Kidney tubule cell (primary cell): Measurements from ENCODE around the gene RNF215.
"Not testable (repeated sequence)": the region's sequence is repeated elsewhere in the genome, so short reads cannot be mapped to it uniquely, and the experiment has no call there.

Source experiments
- DNase-seq: peaks from one replicate; pipeline ENCODE4 v3.0.0-alpha.2; 2018; ENCODE audit warnings: low spot score

Gene RNF215

DNA sequence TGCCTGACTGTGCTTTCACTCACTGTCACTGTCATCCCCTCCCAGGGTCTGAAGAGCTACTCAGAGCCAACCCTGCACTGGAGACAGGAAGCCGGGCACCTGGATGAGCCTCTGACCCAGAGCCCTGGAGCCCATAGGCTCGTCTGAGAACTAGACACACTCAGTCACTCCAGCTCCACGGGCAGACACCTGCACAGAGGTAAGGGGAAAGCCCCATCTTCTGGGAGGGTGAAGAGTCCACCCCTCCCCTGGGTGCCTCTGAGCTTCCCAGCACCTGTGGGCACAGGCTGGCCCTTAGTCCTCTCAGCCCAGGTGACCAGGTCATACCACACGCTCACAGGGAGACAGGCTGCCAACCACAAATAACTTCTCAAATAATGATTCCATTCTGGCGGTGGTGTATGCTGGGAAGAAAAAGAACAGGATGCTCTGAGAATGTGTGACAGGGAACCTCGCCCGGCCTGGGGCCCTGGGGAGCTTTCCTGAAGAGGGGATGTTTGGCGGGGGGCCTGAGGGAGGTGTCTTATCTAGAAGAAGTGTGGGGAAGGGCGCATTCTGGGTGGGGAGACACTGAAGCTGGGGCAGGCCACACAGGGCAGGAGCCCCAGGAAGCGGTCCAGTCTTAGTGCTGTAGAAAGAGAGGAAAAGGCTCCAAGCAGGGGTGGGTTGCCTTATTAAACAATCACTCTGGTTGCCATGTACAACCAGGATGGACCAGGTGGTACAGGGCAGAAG is 25.1 kb downstream of the RNF215 start:
- DNase-seq: peak; percentile 41

GRCh38 chr22:30358541-30358940 is 28.7 kb downstream of the RNF215 start:
- no peak for DNase-seq

- no peak for DNase-seq
Measured at GRCh38 chr22:30357650-30358215, 29.5 kb downstream of the RNF215 start.

DNA sequence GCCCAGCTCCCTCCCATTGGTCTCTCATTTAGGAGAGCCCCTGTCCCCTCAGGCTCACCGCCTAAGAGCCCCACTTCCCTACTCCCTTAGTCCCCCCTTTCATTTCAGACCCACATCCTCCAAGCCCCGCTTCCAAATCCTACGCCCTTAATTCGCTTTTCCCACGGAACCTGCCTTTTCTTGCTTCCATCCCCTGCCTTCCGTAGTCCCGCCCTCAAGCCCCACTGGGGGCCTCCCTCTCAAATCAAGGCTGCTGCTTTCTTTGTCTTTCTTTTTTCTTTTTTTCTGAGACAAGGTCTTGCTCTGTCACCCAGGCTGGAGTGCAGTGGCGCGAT is 30.0 kb downstream of the RNF215 start:
- DNase-seq: no peak

DNA sequence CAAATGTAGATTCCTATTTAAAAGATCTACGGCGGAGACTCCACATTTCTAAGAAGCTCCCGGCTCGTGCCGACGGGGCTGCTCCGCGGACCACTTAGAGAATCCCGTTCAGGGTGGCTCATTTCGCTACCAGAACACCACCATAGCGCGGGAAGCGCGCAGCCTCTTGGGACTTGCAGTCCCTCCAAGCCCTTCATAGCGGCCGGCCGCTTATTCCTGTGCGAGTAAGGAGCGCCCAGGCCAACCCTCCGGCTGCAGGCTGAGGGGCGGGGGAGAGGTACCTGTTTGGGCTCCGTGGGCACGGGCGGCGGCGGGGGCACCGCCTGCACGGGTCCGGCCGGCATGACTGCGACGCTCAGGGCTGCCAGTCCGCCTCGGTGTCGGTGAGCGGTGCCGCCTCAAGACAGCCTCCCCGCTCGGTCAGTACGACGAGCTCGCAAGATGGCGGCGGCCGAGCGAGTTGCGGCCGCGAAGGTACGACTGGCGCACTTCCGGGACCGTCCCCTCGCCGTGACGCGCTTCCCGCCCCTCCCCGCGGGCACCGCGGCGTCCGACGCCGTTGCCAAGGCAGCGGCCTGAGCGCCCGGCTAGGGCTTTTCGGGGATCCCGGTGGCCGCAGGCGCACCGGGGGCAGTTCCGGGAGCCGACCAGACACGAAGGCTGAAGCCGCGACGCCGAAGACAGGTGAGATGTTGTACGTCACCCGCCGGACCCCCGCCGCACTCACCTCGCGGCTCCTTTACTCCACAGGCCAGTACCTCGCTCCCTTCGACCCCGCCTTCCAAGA is 30.6 kb downstream of the RNF215 start, which contains the start of the genes CCDC157 and SF3A1:
TSS of gene CCDC157 (plus strand) at position 559 of the 787 bp plus-strand sequence. CDS start 8,994 bp downstream, outside the sequence.
TSS of gene SF3A1 (minus strand) at position 446 of the 787 bp plus-strand sequence. CDS start at position 344, 102 bp downstream.
- peak; percentile 90 for DNase-seq

GRCh38 chr22:30354644-30355043 is 32.6 kb downstream of the RNF215 start:
- DNase-seq: peak; percentile 48

- no peak for DNase-seq
Measured at GRCh38 chr22:30351226-30351625, 36.0 kb downstream of the RNF215 start.

DNA sequence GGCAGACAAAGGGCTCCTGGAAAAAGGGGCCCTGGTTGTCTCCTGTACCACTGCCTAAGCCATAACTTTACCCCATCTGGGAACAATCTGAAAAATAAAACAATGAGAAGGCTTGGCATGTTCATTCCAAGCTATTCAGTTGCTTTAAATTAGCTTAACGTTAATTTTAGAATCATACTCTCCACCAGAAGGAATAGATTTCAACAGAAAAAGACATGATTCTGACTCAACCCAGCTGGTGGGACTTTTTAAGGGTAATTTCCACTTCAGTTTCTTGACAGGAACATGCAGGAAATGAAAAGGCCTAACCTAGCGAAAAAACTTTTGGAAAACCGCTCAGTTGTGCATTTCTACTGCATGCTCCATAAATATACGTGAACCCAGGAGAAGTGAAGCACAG is 38.4 kb downstream of the RNF215 start:
- no peak for DNase-seq

DNA sequence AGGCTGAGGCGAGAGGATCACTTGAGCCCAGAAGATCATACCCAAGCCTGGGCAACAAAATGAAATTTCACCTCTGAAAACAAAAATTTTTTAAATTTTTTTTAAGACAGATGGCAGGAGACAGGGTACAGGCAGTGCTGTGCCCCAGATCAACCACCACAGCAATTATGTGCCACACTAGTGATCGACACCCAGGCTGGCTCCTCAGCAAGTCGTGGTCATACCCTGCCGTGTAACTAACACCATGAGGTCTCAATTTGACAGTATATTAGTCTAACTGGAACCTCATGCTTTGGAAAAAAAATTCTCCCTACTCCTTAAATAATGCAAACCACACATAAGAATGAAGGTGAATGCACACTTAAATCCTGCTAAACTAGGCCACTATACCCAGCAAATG is 38.8 kb downstream of the RNF215 start:
- no peak for DNase-seq

DNA sequence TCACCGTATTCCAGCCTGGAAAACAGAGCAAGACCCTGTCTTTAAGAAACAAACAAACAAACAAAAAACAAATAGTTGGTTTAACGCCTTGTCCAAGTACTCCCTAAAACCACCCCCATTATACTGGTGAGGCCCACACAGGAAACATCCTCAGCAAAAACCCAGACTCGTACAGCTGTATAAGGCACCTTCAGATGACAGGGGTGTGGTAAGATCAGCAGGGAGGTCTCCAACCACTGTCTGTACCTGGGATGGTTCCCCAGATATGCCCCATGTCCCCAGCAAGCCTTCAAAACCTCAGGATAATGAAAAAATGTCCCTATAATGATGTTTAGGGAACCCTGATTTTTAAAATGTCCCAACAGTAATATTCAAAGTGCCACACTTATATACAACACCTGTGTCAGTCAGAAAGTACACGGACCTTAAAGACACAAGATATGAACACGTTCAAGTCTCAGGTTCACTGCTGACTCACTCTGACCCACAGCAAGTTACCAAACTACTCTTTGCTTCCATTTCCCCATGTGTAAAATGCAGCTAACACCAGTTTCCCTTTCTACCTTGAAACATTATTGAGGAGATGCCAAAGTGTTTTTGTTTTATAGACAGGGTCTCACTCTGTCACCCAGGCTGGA is 39.8 kb downstream of the RNF215 start:
- DNase-seq: no peak

GRCh38 chr22:30344447-30345200 is 42.6 kb downstream of the RNF215 start:
- DNase-seq: no peak

DNA sequence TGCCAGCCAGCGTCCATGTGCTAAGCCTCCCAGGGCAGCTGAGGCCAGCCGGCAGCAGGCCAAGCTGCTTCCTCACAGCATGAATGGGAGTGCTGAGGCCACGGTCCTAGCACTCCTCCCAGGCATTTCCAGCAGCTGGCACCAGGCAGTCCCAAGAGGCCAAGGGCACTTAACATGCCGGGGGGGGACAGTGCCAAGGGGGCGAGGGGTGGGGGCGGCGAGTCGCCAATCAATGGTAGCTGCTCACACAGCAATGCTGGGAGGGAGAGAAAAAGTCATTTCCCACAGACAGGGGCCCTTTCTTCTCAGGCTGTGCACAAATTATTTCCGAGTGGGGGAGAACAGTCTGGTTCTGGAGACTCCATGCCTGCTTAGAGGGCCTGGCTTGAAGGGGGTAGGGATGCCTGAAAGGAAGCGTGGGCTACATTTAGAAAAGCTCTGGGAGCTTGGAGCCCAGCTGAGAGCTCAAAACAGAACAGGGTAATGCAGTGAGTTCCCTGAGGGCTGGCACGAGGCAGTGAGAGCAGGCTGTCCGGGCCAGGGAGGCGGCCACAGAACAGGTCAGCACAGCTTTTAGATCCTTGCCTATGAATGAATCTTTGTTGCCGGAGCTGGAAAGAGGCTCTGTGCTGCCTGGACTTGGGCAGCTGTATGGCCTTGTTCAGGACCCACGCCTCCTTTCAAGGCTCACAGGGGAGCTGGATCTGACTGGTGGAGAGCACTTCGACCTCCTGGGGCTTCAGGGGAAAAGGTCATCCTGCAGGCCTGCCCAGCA is 46.1 kb downstream of the RNF215 start:
- DNase-seq: no peak

- DNase-seq: no peak
Measured at GRCh38 chr22:30338802-30339201, 48.4 kb downstream of the RNF215 start.

GRCh38 chr22:30338341-30338740 is 48.9 kb downstream of the RNF215 start:
- not testable (repeated sequence) for DNase-seq

GRCh38 chr22:30337461-30337778 is 49.8 kb downstream of the RNF215 start:
- DNase-seq: no peak

DNA sequence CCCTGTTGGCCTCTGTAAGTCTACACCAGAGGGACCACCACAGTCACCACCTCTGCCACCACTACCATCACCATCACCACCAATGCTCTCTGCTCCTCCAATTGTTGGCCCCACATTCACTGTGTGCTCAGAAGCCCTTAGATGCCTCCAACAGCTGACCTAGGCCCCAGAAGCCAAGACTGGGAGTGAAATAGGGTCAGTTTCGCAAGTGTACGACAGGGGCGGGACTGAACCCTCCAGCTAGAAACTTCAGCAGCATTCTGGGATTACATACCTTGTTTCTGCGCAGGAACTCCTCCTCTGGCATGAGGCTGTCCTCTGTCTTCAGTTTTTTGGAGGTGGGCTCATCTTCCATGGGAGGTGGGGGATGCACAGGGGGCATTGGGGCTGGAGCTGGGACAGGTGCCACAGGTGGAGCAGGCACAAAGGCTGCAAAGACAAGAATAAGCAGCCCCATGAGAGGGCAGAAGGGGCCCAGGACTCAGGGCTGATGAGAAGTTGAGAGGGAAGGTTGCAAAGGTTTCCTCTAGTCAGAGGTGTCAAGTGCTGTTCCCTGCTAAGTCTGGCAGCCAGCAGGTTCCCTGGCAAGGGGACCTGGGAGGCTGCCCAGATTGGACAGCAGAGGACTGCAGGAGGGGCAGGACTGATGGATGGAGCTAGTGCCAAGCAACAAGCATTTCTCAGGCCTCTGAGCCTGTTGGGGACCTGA is 50.3 kb downstream of the RNF215 start:
- DNase-seq: no peak

DNA sequence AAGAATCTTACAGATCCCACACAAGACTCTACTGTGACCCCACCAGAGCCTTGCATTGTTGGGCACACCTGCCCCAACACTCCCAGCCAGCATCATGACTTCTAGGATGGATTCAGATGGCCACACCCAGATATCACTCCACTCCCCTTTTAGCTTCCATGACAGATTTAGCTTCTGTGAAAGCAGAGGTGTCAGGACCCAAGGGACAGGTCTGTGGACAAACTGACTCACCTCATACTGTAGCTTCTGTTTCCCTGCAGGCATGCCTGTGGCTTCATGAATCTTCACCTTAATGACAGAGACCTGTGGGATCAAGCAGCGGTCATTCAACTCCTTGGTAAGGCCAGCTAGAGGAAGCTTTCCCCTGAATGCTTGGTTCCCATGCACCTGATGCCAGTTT is 52.0 kb downstream of the RNF215 start:
- DNase-seq: no peak

DNA sequence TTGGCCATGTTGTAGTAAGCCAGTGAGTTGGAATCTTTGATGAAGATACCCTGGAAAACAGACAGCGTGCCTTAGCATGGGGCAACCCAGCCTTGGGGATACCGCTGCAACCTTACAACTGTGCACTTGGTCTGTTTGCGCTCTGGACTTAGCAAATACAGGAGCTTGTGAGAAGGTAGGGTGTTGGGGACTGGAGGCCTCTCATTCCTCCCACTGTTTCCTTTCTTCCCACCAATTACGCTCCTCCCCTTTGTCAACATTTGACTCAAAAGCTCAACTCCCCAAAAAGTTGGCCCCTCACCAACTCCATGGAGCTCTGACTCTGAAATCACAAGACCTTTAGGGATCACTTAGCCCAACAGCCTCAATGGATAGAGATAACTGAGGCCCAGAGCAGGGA is 52.6 kb downstream of the RNF215 start:
- DNase-seq: no peak

DNA sequence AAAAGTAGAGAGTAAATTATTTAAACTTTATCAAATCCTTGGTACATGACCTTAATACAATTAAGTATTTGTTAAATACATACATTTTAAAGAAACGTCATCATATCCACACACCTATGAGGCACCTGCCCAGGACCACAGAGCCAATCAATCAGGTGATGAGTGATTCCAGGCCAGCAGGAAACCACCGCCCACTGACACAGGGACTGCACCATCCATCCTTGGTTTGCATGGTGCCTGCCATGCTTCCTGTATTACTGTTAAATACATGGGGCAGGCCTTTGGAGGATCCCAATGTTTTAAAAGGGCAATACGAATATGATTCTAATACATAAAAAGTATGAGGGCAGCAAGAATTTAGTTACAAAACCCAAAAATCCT is 53.5 kb downstream of the RNF215 start:
- no peak for DNase-seq

DNA sequence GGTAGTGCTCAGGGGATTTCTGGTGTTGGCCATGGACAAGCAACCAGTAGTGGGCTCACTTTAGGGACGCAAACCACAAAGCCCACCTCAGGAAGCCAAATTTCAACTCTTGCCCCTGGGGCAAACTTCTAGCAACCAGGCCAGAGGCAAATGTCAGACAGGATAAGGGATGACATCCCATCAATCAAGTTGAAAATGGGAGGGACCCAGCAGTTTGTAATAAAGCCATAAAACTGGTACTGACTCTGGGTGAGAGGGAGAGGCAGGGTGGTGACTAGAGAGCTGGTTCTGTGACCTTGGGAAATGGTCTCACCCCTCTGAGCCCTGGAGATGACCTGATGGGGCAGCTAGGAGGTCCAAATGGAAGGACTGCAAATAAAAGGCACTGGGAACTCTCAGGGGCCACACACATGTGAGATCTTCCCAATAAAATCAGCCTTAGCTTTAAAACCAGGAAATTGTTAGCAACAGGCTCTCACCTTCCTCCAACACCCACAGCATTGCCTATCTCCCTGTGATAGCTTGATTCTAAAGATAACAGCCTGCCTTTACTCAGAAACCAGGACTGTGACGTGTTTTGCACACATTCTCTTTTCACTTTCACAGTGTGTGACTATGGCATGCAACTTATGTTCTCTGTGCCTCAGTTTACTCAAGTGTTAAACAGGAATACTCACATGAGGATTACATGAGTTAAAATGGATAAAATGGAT is 54.1 kb downstream of the RNF215 start:
- DNase-seq: no peak
